B cell (primary cell): ENCODE results near the gene SUPV3L1. TPM values are rescaled to one million over a fixed set of nuclear protein-coding genes. Genes with fewer than 3 reads are reported as not detected.

Experiments
- ATAC-seq: fragments of 200-7000 bp; cut with Tn5 transposase; one replicate; pipeline ENCODE4 v1.10.0; 2021; ENCODE audit warnings: low read depth, mild to moderate bottlenecking, moderate number of reproducible peaks, moderate library complexity
- CTCF ChIA-PET: fragments of 350-600 bp; sonication (Branson Sonifier 250); formaldehyde crosslinking; loops from one replicate; lab custom pipeline; 2021; ENCODE audit warnings: antibody characterized with exemption, inconsistent platforms; lab: Charles Lee
- POLR2A ChIA-PET: fragments of 350-600 bp; sonication (Branson Sonifier 250); formaldehyde crosslinking; loops from one replicate; lab custom pipeline; 2021; ENCODE audit warnings: antibody characterized with exemption; lab: Charles Lee
- DNase-seq: peaks from one replicate; pipeline ENCODE4 v3.0.0; 2013
- H2AFZ ChIP-seq: 2 replicates; pipeline ENCODE4 v1.6.1; 2012; ENCODE audit warnings: mild to moderate bottlenecking, low read depth, low read length; ENCODE audit not compliant: insufficient read depth, poor library complexity, severe bottlenecking
- H3K27ac ChIP-seq, 2 donors: 1 replicate in 1 of 2; 2 replicates in 1 of 2; pipeline ENCODE4 v1.5.1; 2012 to 2013; ENCODE audit warnings: low read length in 2 of 2, mild to moderate bottlenecking in 2 of 2, moderate library complexity in 1 of 2
- H3K27me3 ChIP-seq, 4 experiments: fragments of 200-600 bp in 1 of 4; sonication (generic) in 1 of 4; replicated peaks in 1 of 4; 1 replicate in 2 of 4; 2 replicates in 2 of 4; pipeline versions ENCODE4 v1.6.1 to v1.7.0; 2013 to 2016; ENCODE audit warnings: low read length in 3 of 4, mild to moderate bottlenecking in 2 of 4, mixed read lengths in 1 of 4, moderate library complexity in 1 of 4; ENCODE audit not compliant: insufficient read depth in 4 of 4, control insufficient read depth in 3 of 4; ENCODE audit errors: control extremely low read depth in 1 of 4
- H3K36me3 ChIP-seq, 2 experiments: replicated peaks in 1 of 2; 1 replicate in 1 of 2; 2 replicates in 1 of 2; pipeline versions ENCODE4 v1.6.1 to v1.7.1; 2013; ENCODE audit warnings: low read length in 1 of 2; ENCODE audit not compliant: insufficient read depth in 2 of 2, control insufficient read depth in 1 of 2; ENCODE audit errors: control extremely low read depth in 1 of 2, extremely low read depth in 1 of 2
- H3K4me1 ChIP-seq, 2 donors: fragments of 200-600 bp in 1 of 2; sonication (generic) in 1 of 2; 1 replicate in 1 of 2; 2 replicates in 1 of 2; pipeline versions ENCODE4 v1.5.1 to v1.6.1; 2013 to 2017; ENCODE audit warnings: low read length in 2 of 2; ENCODE audit not compliant: control insufficient read depth in 2 of 2, insufficient read depth in 2 of 2
- H3K4me2 ChIP-seq: replicated peaks from 2 replicates; pipeline ENCODE3; 2012; ENCODE audit warnings: mild to moderate bottlenecking, low read depth, low read length; ENCODE audit not compliant: poor library complexity, severe bottlenecking
- H3K4me3 ChIP-seq, 5 experiments: fragments of 200-600 bp in 1 of 5; sonication (generic) in 1 of 5; 1 replicate in 3 of 5; 2 replicates in 2 of 5; pipeline versions ENCODE4 v1.5.1 to v1.7.0; 2011 to 2016; ENCODE audit warnings: low read length in 4 of 5, mild to moderate bottlenecking in 4 of 5, low read depth in 2 of 5, control low read depth in 1 of 5, moderate library complexity in 1 of 5; ENCODE audit not compliant: insufficient read depth in 1 of 5; ENCODE audit errors: control extremely low read depth in 1 of 5, extremely low read depth in 1 of 5
- H3K79me2 ChIP-seq: fragments of 200-600 bp; sonication (generic); one replicate; pipeline ENCODE4 v1.6.0; 2016; ENCODE audit warnings: low read length; ENCODE audit not compliant: control insufficient read depth, insufficient read depth
- H3K9ac ChIP-seq: fragments of 200-600 bp; sonication (generic); 2 replicates; pipeline ENCODE4 v1.6.1; 2017; ENCODE audit warnings: mild to moderate bottlenecking, low read length, moderate library complexity
- H3K9me3 ChIP-seq, 3 donors: one replicate each; pipeline versions ENCODE4 v1.6.1 to v1.7.1; 2013; ENCODE audit warnings: low read length in 2 of 3; ENCODE audit not compliant: control insufficient read depth in 2 of 3, insufficient read depth in 1 of 3; ENCODE audit errors: control extremely low read depth in 1 of 3
- H4K20me1 ChIP-seq: 2 replicates; pipeline ENCODE4 v1.6.0; 2012; ENCODE audit warnings: mild to moderate bottlenecking, low read length; ENCODE audit not compliant: insufficient read depth, control insufficient read depth, poor library complexity, severe bottlenecking
- H3K27ac Mint-ChIP-seq: one replicate; pipeline ENCODE4 v1.8.0; 2021; ENCODE audit warnings: mixed read lengths
- H3K27me3 Mint-ChIP-seq: one replicate; pipeline ENCODE4 v1.8.0; 2021; ENCODE audit warnings: mixed read lengths
- H3K4me1 Mint-ChIP-seq: one replicate; pipeline ENCODE4 v1.8.0; 2021; ENCODE audit warnings: mixed read lengths
- H3K4me3 Mint-ChIP-seq: one replicate; pipeline ENCODE4 v1.8.0; 2021; ENCODE audit warnings: mixed read lengths
- H3K9me3 Mint-ChIP-seq: one replicate; pipeline ENCODE4 v1.8.0; 2022; ENCODE audit warnings: mixed read lengths; ENCODE audit not compliant: insufficient read depth
- CTCF ChIP-seq: fragments of 200-600 bp; IDR thresholded peaks from one replicate; pipeline ENCODE4 v1.8.0; 2022; ENCODE audit warnings: antibody characterized with exemption, mild to moderate bottlenecking
- EZH2 ChIP-seq: IDR thresholded peaks from 2 replicates; pipeline ENCODE4 v1.6.1; 2012; ENCODE audit warnings: borderline replicate concordance, low read depth, mild to moderate bottlenecking, moderate library complexity, low read length; ENCODE audit not compliant: insufficient read depth, poor library complexity, severe bottlenecking
- WGBS: methylation state at CpG from one replicate; pipeline ENCODE4 v1.1.5; 2013; ENCODE audit warnings: missing lambda C conversion rate; ENCODE audit not compliant: insufficient coverage; 5-methylcytosine and 5-hydroxymethylcytosine counted together
- intact Hi-C: fragments of 100-400 bp; cut with micrococcal nuclease; formaldehyde crosslinking; loops from one replicate; pipeline ENCODE4 v1.10.0; 2022
- polyA plus RNA-seq: library from polyadenylated mRNA; depleted of rRNA; stranded (reverse); fragments of >200 nt; gene quantifications from 2 replicates; pipeline ENCODE4 v1.2.3, GENCODE V29; 2012
- total RNA-seq, 2 donors: library from RNA; stranded (reverse); fragments of 120-200 nt in 1 of 2; gene quantifications; 1 replicate in 1 of 2; 2 replicates in 1 of 2; pipeline versions ENCODE4 v1.2.3 to v1.2.4, GENCODE V29; 2013 to 2022

Gene SUPV3L1
- total and polyA plus RNA-seq, 2 donors (not counting 1 experiment from before 2014, with no cell fraction given), result 33.6 to 37.1 TPM

DNA sequence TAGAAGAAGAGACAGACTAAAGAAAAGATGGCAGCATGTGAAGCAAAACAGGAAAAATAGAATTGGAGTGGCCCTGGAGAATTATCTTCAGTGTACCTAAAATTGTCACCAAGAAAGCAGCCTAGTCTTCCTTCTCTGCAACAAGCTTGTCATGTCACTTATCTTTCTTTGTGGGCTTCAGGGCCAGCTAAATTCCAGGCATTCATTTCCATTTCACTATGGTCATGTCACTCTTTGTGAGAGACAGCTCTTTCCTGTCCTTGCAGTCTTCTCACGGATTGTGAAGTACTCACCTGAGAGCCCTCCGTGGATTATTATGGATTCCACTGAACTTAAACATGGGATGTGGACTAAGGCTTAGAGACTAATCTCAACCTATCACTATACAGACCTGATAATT is 31.1 kb downstream of the SUPV3L1 start:
- intact Hi-C loops, result no loop called here
- Histone ChIP-seq H4K20me1 (no peaks in the 10 kb centered on the region), H2AFZ (no peak overlapping the region), H3K27me3 (peaks cover 0 to 5% (median 0%) of the 10 kb centered on the region in 4 experiments), H3K4me2 (no peak overlapping the region), H3K9me3 (no peaks in the 10 kb centered on the region), H3K79me2 (no peaks in the 10 kb centered on the region), H3K9ac (no peak overlapping the region), H3K4me1 (no peaks in the 10 kb centered on the region), H3K27ac (no peak overlapping the region), H3K36me3 (peaks cover 9 to 30% of the 10 kb centered on the region in 2 experiments), H3K4me3 (no peak overlapping the region)
- ChIA-PET POLR2A (no interaction called here), CTCF (no interaction called here)
- Mint-ChIP-seq H3K27me3 (peaks cover 7% of the 10 kb centered on the region), H3K27ac (no peak overlapping the region), H3K9me3 (no peaks in the 10 kb centered on the region), H3K4me3 (no peak overlapping the region), H3K4me1 (peaks cover 9% of the 10 kb centered on the region)
- DNase-seq (no peak), ATAC-seq (no peak)
- whole genome bisulfite sequencing, result no CpG with 5 or more reads among the region's 2 CpGs
- no peak for TF ChIP-seq CTCF
- TF ChIP-seq EZH2, result no peak

DNA sequence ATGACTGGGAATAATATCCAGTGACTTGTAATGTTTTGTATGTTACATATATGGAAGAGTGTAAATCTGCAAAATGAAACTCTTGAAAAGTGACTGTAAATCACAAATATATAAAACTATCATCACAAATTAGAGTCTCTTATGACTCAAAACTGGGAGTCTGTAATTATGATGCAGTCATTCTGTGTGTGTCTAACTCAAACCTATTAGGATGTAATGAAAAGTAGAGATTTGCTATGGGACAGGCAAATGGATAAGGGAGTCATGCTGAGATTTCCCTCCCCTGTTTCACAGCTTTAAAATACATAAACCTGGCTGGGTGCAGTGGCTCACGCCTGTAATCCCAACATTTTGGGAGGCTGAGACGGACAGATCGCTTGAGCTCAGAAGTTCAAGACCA is 31.5 kb downstream of the SUPV3L1 start:
- no peak for DNase-seq
- Mint-ChIP-seq H3K27me3 (peaks cover 8% of the 10 kb centered on the region), H3K4me1 (peaks cover 9% of the 10 kb centered on the region), H3K9me3 (no peaks in the 10 kb centered on the region), H3K4me3 (no peak overlapping the region), H3K27ac (no peak overlapping the region)
- Histone ChIP-seq H3K27ac (no peak overlapping the region), H3K79me2 (no peaks in the 10 kb centered on the region), H3K4me3 (no peak overlapping the region), H3K4me2 (no peak overlapping the region), H4K20me1 (no peaks in the 10 kb centered on the region), H3K9ac (no peak overlapping the region), H3K27me3 (peaks cover 0 to 5% (median 0%) of the 10 kb centered on the region in 4 experiments), H3K9me3 (no peaks in the 10 kb centered on the region), H2AFZ (no peak overlapping the region), H3K4me1 (no peaks in the 10 kb centered on the region), H3K36me3 (peaks cover 6 to 26% of the 10 kb centered on the region in 2 experiments)
- TF ChIP-seq EZH2 (no peak), CTCF (no peak)
- no peak for ATAC-seq
- CTCF ChIA-PET, result no interaction called here
- intact Hi-C loops, result no loop called here
- WGBS, result 100% methylated on average over 3 of the region's 3 CpGs
- POLR2A ChIA-PET, result no interaction called here
